GM18511 (cell line): Measurements from ENCODE around the gene NOX5.
"Not testable (repeated sequence)": the region's sequence is repeated elsewhere in the genome, so short reads cannot be mapped to it uniquely, and the experiment has no call there.

Source experiments
- ATAC-seq: cut with Tn5 transposase; IDR thresholded peaks from one replicate; pipeline ENCODE4 v1.9.1; 2021; ENCODE audit warnings: mild to moderate bottlenecking, moderate library complexity; ENCODE audit not compliant: unreplicated experiment

The NOX5 gene

GRCh38 chr15:69046781-69047180 lies 32.3 kb downstream of the NOX5 start:
- ATAC-seq: no peak

- ATAC-seq: no peak
These were observed 35.5 kb downstream of the NOX5 start for GRCh38 chr15:69049976-69050375.

DNA sequence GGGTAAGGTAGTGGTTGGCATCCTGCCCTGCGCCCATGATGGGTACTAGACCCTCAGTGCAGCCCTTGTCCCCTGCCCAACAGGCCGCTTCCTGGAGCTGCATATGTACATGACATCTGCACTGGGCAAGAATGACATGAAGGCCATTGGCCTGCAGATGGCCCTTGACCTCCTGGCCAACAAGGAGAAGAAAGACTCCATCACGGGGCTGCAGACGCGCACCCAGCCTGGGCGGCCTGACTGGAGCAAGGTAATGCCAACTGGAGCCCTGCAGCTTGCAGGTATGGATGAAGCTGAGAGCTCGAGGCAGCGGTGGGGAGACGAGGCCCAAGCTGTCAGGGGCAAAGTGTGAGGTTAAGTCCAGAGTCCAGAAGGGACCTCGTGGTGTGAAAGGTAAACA lies 40.8 kb downstream of the NOX5 start:
- ATAC-seq: no peak

DNA sequence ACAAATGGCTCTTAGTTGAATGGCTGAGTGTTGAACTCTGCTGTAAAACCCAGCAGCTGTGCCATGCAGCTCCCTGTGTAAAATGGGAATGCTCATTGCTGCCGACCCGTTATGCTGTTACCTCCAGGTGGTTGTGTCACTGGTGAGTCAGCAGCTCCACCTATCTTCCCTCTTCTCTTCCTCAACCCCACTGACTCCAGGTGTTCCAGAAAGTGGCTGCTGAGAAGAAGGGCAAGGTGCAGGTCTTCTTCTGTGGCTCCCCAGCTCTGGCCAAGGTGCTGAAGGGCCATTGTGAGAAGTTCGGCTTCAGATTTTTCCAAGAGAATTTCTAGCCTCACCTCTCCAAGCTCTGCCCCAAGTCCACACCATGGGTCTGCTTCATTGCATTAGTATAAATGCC lies 41.9 kb downstream of the NOX5 start:
- ATAC-seq: no peak

DNA sequence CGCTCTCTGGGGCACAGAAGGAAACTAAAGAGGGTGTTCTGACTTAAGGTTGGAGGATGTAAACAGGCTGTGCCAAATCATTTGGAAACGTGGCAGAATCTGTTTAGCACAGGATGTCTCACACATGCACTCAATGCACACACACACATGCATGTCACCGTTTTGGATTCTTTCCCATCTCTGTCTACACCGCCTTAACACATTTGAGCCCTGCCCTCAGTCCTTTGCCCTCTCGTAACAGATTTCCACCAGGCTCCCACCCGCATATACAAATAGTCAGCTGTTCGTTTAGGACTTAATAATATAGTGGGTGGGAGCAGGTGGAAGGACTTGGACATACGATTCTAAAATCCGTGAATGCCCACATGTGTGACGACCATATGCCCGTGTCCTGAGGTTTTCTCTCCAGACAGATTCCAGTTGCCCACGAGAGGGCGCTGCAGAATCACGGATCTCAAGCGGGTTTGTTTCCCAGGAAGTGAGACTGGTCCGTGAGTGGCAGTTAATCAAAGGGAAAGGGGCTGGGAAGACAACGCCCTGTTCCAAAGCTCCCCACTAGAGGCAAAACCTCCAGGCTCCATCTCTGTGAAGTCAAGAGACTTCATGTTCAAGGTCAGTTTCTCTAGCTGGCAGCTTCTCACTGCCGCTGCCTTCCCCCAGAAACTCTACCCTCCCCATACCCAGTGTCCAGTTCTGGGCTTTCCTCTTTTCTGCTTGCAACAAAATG lies 44.5 kb downstream of the NOX5 start:
- no peak for ATAC-seq

GRCh38 chr15:69059557-69059943 lies 45.1 kb downstream of the NOX5 start:
- no peak for ATAC-seq

DNA sequence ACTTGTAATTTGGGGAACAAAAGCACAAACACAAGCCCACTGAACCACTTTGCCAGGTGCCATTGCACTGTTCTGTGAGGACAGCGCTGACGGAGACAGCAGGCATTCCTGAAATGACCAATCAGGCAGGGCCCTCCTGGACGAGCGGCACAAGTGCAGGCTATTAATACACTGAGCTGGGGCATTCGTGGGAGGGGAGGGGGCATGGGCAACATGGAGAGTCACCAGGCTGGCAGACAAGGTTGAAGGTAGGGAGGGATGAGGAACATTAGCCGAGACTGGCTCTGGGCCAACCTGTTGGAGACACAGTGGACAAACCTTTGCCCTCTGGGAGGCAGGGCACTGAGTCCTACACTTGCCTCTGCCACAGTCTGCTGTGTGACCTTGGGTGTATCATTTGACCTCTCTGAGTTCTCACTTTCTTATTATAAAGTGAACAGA lies 45.6 kb downstream of the NOX5 start:
- ATAC-seq: no peak

DNA sequence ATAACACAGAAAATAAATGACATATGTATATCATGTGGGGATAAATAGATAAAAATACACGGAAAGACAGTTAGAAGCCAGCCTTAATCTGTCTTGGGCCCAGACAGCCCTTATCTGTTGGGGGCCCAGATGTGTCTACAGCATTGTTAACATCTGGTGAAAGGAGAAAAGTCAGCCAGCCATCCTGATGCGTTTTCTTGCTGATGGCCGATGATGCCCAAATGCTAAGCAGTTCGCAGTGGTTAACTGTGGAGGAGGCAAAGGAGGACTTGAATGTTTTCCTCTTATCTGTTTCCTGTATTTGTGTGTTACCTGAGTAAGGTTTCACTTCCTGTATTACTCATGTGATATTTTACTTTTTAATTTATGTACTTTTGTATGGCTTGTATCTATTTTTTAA lies 46.2 kb downstream of the NOX5 start:
- ATAC-seq: no peak

DNA sequence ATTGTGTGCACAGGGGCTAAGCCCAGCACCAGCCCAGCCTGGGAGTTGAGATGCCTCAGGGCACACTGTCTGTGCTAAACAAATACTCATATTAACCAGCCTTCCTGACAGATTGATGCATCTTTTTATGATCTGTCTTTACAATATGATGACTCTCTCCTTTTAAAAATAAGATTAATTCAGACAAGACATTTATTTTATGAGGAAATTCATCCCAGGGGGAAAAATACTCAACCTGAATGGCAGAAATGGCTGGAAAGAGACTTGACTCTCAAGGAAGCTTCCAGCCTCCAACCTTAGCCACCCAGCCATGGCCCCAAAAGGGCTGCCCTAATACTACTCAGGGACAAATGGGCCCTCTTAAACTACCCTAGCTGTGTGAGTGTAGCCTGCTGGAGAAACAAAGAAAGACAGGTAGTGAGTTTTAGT lies 46.9 kb downstream of the NOX5 start:
- no peak for ATAC-seq

DNA sequence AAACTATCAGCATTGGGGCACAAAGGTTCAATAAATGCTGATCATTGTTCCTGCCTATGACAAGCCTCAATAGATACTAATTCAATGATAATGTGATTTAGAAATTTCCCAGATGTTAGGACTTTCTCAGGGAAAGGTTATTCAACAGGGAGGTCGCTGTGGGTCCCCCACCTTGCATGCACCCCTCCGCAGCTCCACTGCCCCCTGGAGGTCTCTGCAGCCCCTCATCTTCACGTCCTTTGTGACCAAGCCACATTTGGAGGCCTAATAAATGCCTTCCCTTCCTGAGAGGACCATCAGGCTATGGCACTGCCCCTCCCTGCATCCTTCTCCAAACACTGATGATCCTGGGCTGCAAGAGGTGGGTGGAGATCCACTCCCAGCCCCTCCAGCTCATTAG lies 50.2 kb downstream of the NOX5 start:
- ATAC-seq: no peak

- ATAC-seq: no peak
These were observed 51.8 kb downstream of the NOX5 start for GRCh38 chr15:69066007-69066995.

DNA sequence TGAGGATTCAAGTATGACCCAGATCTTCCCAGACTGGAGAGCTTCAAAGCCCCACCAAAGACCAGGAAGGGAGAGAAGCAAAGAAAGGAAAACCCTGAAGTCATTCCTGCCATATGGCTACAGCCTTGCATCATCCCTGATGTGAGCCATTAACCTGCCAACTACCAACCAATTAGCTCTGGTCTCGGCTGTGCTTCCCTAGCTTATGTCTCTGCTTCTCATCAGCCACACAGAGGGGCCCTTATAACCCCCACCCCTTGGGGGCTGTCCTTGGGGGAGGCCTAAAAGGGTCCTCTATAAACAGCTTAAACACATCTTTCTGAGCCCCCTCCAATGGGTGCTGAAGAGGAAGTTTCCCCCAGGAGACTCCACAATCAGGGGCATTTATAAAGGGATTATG lies 52.8 kb downstream of the NOX5 start:
- no peak for ATAC-seq

DNA sequence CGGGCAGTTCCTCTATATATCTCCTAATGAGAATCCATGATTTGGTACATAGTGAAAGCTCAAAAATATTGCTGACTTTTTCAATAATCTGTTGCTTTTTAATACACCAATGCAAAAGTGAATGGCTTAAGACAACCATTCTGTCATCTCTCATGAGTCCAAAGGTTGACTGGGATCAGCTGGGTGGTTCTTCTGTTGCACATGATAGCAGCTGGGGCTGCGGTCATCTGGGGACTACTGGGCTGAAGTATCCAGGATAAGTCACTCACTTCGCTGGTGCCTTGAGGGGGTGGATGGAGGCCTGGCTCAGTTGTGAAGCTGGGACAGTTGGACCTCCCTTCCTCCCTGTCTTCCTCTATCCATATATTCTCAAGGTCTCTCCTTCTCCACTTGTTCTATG lies 53.7 kb downstream of the NOX5 start:
- ATAC-seq: no peak

DNA sequence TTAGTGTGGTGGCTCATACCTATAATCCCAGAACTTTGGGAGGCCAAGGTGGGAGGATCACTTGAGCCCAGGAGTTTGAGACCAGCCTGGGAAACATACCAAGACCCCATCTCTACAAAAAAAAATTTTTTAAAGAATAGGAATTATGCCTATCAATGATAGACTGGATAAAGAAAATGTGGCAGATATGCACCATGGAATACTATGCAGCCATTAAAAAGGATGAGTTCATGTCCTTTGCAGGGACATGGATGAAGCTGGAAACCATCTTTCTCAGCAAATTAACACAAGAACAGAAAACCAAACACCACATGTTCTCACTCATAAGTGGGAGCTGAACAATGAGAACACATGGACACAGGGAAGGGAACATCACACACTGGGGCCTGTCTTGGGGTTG lies 54.8 kb downstream of the NOX5 start:
- ATAC-seq: not testable (repeated sequence)

GRCh38 chr15:69069996-69070395 lies 55.5 kb downstream of the NOX5 start:
- no peak for ATAC-seq

GRCh38 chr15:69070396-69070795 lies 55.9 kb downstream of the NOX5 start:
- ATAC-seq: no peak

DNA sequence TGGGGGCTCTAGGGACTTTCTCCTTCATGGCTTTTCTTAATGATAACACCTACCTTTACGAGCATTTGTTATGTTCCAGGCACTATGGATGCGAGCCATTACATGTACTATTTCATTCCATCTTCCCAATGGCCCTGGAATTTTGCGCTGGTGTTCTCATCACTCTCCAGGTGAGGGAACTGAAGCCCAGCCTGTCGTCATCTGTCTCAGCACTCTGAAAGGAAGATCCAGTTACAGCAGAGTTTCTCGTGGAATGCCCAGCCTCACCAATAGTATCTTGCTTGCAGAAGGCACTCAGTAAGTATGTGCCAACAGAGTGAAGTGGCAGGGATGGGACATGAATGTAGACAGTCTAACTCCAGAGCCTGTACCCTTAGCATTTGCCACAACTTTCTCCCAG lies 56.8 kb downstream of the NOX5 start:
- no peak for ATAC-seq

DNA sequence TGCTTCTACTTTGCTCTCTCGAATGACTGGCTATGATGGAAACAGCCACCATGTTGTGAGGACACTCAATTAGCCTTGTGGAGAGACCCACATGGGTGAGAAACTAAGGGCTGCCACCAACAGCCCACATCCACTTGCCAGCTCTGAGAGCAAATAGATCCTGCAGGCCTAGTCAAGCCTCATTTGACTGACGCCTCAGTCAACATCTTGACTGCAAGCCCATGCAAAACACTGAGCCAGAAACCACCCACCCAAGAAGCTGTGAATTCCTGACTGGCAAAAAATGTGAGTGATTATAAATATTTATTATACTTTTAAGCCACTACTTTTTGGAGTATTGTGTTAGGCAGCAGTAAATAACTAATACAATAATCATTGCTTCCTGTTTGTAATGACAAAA lies 58.4 kb downstream of the NOX5 start:
- ATAC-seq: no peak

GRCh38 chr15:69074001-69074842 lies 59.7 kb downstream of the NOX5 start:
- ATAC-seq: no peak

- no peak for ATAC-seq
These were observed 60.3 kb downstream of the NOX5 start for GRCh38 chr15:69074843-69075224.

DNA sequence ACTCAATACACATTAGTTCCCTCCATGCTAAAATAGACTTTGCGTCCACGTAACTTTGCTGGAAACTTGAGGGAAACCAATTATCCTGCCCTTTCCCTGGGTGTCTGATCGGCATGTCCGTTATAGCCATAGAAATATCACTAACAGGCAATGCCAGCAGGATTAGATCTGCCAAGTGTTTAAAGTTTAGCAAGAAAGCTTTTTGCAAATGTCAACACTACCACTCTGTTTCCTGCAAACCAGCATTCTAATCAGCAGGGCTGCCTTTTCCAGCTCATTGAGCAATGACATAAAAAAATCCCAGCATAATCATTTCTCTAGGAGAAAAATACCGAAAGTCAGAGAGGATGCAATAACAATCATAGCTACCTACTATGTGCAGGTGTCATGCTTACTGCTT lies 60.9 kb downstream of the NOX5 start:
- ATAC-seq: no peak
